RWPE2 (cell line): Measurements from ENCODE around the gene WASF2.

ENCODE experiments used
- ATAC-seq: fragments of 200-7000 bp; cut with Tn5 transposase; 3 replicates; pipeline ENCODE4 v1.9.1; 2021; ENCODE audit warnings: low read depth
- DNase-seq: peaks from one replicate; pipeline ENCODE4 v3.0.0-alpha.2; 2020; ENCODE audit warnings: low spot score
- H3K27ac ChIP-seq: fragments of 450-650 bp; 2 replicates; pipeline ENCODE4 v1.5.1; 2017; ENCODE audit warnings: mild to moderate bottlenecking; ENCODE audit not compliant: poor library complexity, severe bottlenecking
- H3K27me3 ChIP-seq: fragments of 250-450 bp; sonication (Bioruptor Pico); 2 replicates; pipeline ENCODE4 v1.5.1; 2021; ENCODE audit warnings: mild to moderate bottlenecking, moderate library complexity; ENCODE audit not compliant: insufficient read depth, poor library complexity, severe bottlenecking
- H3K36me3 ChIP-seq: fragments of 250-450 bp; sonication (Bioruptor Pico); 2 replicates; pipeline ENCODE4 v1.5.1; 2020; ENCODE audit warnings: low read depth, mild to moderate bottlenecking, moderate library complexity
- H3K4me1 ChIP-seq: fragments of 250-450 bp; sonication (Bioruptor Pico); 2 replicates; pipeline ENCODE4 v1.5.1; 2021; ENCODE audit warnings: mild to moderate bottlenecking, moderate library complexity; ENCODE audit not compliant: insufficient read depth, poor library complexity, severe bottlenecking
- H3K4me3 ChIP-seq: fragments of 250-450 bp; sonication (Bioruptor Pico); 2 replicates; pipeline ENCODE4 v1.5.1; 2021; ENCODE audit warnings: mild to moderate bottlenecking, moderate library complexity; ENCODE audit not compliant: severe bottlenecking
- H3K9me3 ChIP-seq: fragments of 250-450 bp; sonication (Bioruptor Pico); 2 replicates; pipeline ENCODE4 v1.5.1; 2021; ENCODE audit warnings: mild to moderate bottlenecking, moderate library complexity; ENCODE audit not compliant: severe bottlenecking
- TF ChIP-seq, protein P1 (sequence below): fragments of 450-650 bp; IDR thresholded peaks from one replicate; pipeline ENCODE4 v1.5.1; 2017; ENCODE audit warnings: mild to moderate bottlenecking, moderate library complexity; ENCODE audit not compliant: poor library complexity, severe bottlenecking

WASF2 gene

DNA sequence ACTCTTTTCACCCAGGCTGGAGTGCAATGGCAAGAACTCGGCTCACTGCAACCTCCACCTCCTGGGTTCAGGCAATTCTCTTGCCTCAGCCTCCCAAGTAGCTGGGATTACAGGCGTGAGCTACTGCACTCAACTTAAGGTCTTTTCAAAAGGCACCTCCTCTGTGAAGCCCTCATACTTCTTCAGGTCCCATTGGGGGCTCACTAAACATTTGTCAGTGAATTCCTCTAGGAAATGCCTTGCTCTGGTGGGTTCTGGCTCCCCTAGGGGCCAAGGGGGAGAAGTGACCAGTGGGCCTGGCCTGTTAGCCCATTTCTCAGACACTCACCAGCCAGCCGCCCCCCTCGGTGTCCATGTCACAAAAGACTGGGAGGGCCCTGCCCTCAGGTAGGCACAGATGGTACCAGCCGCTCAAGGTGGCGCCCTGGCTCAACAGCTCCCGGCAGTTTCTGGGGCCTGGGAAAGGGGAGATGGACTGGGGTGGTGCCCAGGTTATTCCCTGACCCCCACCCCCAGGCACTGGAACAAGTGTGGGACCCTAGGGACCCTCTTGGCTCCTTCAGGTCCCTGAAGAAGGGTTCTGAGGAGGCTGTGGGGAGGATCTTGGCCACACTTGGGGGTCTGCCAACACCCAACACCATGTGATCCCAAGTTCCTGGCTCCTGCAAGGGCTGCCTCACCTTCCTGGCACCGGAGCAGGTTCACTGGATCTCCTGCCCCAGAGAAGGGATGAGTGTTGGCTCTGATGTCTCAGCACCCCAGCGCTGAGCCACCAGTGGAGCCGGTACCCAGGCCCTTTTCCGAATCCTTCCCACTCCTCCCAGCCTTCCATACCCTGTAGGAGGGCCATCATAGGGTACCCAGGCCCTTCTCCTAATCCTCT, 116.9 kb downstream of the WASF2 start:
- Histone ChIP-seq H3K4me1 (no peaks in the 10 kb centered on the region), H3K9me3 (no peaks in the 10 kb centered on the region), H3K27ac (no peak overlapping the region), H3K4me3 (no peak overlapping the region), H3K27me3 (no peaks in the 10 kb centered on the region), H3K36me3 (no peaks in the 10 kb centered on the region)
- ATAC-seq (peak; percentile 24; the same call in 1 of the 3 replicates), DNase-seq (peak; percentile 65)
- TF ChIP-seq, protein P1, sequence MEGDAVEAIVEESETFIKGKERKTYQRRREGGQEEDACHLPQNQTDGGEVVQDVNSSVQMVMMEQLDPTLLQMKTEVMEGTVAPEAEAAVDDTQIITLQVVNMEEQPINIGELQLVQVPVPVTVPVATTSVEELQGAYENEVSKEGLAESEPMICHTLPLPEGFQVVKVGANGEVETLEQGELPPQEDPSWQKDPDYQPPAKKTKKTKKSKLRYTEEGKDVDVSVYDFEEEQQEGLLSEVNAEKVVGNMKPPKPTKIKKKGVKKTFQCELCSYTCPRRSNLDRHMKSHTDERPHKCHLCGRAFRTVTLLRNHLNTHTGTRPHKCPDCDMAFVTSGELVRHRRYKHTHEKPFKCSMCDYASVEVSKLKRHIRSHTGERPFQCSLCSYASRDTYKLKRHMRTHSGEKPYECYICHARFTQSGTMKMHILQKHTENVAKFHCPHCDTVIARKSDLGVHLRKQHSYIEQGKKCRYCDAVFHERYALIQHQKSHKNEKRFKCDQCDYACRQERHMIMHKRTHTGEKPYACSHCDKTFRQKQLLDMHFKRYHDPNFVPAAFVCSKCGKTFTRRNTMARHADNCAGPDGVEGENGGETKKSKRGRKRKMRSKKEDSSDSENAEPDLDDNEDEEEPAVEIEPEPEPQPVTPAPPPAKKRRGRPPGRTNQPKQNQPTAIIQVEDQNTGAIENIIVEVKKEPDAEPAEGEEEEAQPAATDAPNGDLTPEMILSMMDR: peak; percentile 12

DNA sequence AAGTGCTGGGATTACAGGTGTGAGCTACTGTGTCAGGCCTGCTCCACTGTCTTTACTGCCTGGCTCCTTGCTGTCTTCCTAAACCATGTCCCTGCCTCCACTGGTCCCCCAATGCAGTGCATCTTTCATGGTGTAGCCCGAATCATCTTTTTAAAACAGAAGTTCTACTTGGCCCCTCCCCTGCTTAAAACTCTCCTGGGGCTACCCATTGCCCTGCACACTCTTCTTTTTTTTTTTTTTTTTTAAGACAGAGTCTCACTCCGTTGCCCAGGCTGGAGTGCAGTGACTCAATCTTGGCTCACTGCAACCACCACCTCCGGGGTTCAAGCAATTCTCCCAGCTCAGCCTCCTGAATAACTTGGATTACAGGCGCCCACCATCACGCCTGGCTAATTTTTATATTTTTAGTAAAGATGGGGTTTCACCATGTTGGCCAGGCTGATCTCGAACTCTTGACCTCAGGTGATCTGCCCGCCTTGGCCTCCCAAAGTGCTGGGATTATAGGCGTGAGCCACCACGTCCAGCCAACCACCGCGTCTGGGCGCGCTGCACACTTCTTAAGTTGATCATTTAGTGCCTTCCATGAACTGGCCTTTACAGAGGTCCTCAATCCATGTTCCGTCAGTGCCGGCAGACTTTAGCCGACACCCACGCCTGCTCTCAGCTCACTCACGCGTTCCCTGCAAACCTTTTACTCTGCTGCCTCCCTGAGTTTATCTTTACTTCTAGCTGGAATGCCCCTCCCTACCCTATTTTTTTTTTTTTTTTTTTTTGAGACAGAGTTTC, 117.8 kb downstream of the WASF2 start:
- no peaks in the 10 kb centered on the region for H3K36me3 ChIP-seq
- TF ChIP-seq, protein P1: no peak
- no peaks in the 10 kb centered on the region for H3K9me3 ChIP-seq
- H3K4me3 ChIP-seq: no peak overlapping the region
- peaks cover 3% of the 10 kb centered on the region for H3K4me1 ChIP-seq
- H3K27me3 ChIP-seq: no peaks in the 10 kb centered on the region
- no peak overlapping the region for H3K27ac ChIP-seq
- no peak for DNase-seq
- no peak for ATAC-seq

DNA sequence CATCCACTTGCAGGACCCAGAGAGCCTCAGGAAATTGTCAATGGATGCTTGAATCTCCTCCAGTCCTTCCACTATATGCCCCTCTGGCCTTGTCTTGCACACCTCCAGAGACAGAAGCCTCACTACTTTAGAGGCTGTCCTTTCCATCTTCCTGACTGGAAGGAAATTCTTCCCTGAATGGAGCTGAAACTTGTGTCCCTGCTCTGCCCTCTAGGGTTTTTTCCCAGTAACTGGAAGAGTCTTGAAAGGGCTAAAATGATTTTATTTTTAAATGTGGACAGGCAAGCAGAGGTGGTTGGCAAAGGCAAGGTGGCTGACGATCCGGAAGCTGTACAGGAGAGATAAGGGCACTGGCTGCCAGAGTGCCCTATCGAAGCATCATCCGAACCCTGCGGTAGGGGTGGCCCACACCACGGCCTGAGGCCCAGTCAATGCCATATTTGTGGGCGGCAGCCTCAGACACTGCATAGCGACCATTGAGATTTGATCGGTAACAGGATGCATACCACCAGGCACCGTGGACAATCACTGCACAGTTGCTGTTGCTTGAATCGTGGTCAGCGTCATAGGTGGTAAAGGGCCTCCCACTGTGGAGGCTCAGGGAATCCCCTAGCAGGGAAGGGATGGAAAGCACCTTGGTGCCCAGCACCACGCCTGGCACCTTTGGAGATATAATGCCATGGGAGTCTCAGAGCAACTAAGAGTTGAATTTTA, 120.9 kb downstream of the WASF2 start:
- peaks cover 6% of the 10 kb centered on the region for H3K4me1 ChIP-seq
- TF ChIP-seq, protein P1: peak; percentile 41
- no peak for DNase-seq

DNA sequence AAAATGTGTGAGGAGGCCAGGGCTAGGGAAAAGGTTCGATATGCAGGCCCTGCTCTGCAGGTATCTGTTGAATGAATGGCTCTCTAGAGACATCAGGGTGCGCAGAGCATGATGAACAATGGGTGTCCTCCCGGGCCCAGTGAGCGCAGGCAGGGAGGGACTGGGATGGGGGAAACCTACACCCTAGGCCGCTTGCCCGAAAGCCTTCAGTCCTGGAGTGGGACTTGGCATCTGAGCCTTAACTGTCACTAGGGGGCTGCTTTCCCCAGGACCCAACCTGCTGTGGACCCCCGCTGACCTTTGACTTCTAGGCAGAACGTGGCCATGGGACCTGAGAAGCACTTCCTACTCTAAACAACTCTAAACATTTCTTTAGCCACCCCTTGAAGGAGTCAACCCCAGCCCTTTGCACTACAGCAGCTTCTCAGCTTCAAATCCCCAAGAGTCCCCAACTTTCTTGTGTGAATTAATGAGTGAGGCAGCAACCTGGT, 122.8 kb downstream of the WASF2 start:
- Histone ChIP-seq H3K27ac (peak overlapping the region; percentile 91), H3K4me1 (peaks cover 6% of the 10 kb centered on the region), H3K4me3 (peak overlapping the region; percentile 82), H3K9me3 (no peaks in the 10 kb centered on the region), H3K27me3 (no peaks in the 10 kb centered on the region), H3K36me3 (peaks cover 17% of the 10 kb centered on the region)
- DNase-seq (no peak), ATAC-seq (peak; percentile 2; the same call in 2 of the 3 replicates)
- TF ChIP-seq, protein P1: no peak

More for the DNA sequence above, 120.9 kb downstream of the WASF2 start:
- Histone ChIP-seq H3K4me3 (no peak overlapping the region), H3K9me3 (no peaks in the 10 kb centered on the region), H3K36me3 (peaks cover 8% of the 10 kb centered on the region), H3K27ac (no peak overlapping the region), H3K27me3 (no peaks in the 10 kb centered on the region)
- ATAC-seq: no peak
